IMR-90 (cell line): ENCODE measurements around the gene PRELP. TPM values are rescaled to one million over a fixed set of nuclear protein-coding genes. Genes with fewer than 3 reads are reported as not detected.

ENCODE experiments used
- ATAC-seq: fragments of 200-7000 bp; cut with Tn5 transposase; 2 replicates; pipeline ENCODE4 v1.9.1; 2020; ENCODE audit warnings: low read depth, mild to moderate bottlenecking, moderate library complexity
- BruUV-seq: library from RNA; stranded (reverse); fragments of 400-500 nt; replicated peaks from 2 replicates; lab custom pipeline; 2021; lab: Mats Ljungman, UMichigan
- CTCF ChIA-PET: fragments of 300-600 bp; formaldehyde crosslinking; extraction: SDS; loops from one replicate; lab custom pipeline; 2021; ENCODE audit warnings: antibody characterized with exemption; lab: Yijun Ruan, JAX
- POLR2A ChIA-PET: fragments of 300-600 bp; sonication (Branson Sonifier 250); formaldehyde crosslinking; loops from one replicate; lab custom pipeline; 2022; ENCODE audit warnings: antibody characterized with exemption; ENCODE audit not compliant: unreplicated experiment; lab: Charles Lee
- DNase-seq: peaks from one replicate; pipeline ENCODE4 v3.0.0; 2013
- H2AFZ ChIP-seq: replicated peaks from 2 replicates; pipeline ENCODE3; 2013; ENCODE audit warnings: low read length, mild to moderate bottlenecking; ENCODE audit not compliant: poor library complexity
- H2AK5ac ChIP-seq: 2 replicates; pipeline ENCODE4 v1.6.1; 2013; ENCODE audit warnings: low read depth, low read length, inconsistent platforms
- H2AK9ac ChIP-seq: replicated peaks from 2 replicates; pipeline ENCODE3; 2013; ENCODE audit warnings: mild to moderate bottlenecking, low read depth, low read length, moderate library complexity; ENCODE audit not compliant: poor library complexity
- H2BK120ac ChIP-seq: 2 replicates; pipeline ENCODE4 v1.6.1; 2013; ENCODE audit warnings: low read depth, low read length, inconsistent platforms
- H2BK15ac ChIP-seq: 3 replicates; pipeline ENCODE4 v1.6.1; 2013; ENCODE audit warnings: low read depth, low read length, inconsistent platforms
- H2BK20ac ChIP-seq: 2 replicates; pipeline ENCODE4 v1.6.1; 2013; ENCODE audit warnings: low read depth, mild to moderate bottlenecking, inconsistent platforms, low read length, moderate library complexity
- H2BK5ac ChIP-seq: 2 replicates; pipeline ENCODE4 v1.6.1; 2013; ENCODE audit warnings: mild to moderate bottlenecking, low read depth, low read length, inconsistent platforms; ENCODE audit not compliant: poor library complexity, severe bottlenecking
- H3K14ac ChIP-seq: replicated peaks from 2 replicates; pipeline ENCODE4 v1.6.1; 2013; ENCODE audit warnings: low read depth, low read length, inconsistent platforms
- H3K18ac ChIP-seq: 2 replicates; pipeline ENCODE4 v1.6.1; 2013; ENCODE audit warnings: low read depth, low read length, control low read depth
- H3K23ac ChIP-seq: 2 replicates; pipeline ENCODE4 v1.6.1; 2013; ENCODE audit warnings: low read depth, low read length, inconsistent platforms
- H3K27ac ChIP-seq: 2 replicates; pipeline ENCODE4 v1.5.1; 2013; ENCODE audit warnings: mild to moderate bottlenecking, control low read depth, low read length; ENCODE audit not compliant: insufficient read depth
- H3K27me3 ChIP-seq: 2 replicates; pipeline ENCODE4 v1.6.1; 2013; ENCODE audit warnings: low read length; ENCODE audit not compliant: control insufficient read depth, insufficient read depth
- H3K36me3 ChIP-seq: 2 replicates; pipeline ENCODE4 v1.6.1; 2013; ENCODE audit warnings: low read length, mixed read lengths; ENCODE audit not compliant: control insufficient read depth, insufficient read depth
- H3K4ac ChIP-seq: 2 replicates; pipeline ENCODE4 v1.6.1; 2013; ENCODE audit warnings: low read depth, low read length, inconsistent platforms
- H3K4me1 ChIP-seq: 2 replicates; pipeline ENCODE4 v1.6.1; 2013; ENCODE audit warnings: low read length, mixed read lengths; ENCODE audit not compliant: control insufficient read depth, insufficient read depth
- H3K4me2 ChIP-seq: 2 replicates; pipeline ENCODE4 v1.6.1; 2013; ENCODE audit warnings: low read depth, mild to moderate bottlenecking, control low read depth, low read length, moderate library complexity
- H3K4me3 ChIP-seq: 2 replicates; pipeline ENCODE4 v1.5.1; 2013; ENCODE audit warnings: low read depth, mild to moderate bottlenecking, control low read depth, low read length, moderate library complexity; ENCODE audit not compliant: insufficient read depth
- H3K56ac ChIP-seq: 2 replicates; pipeline ENCODE4 v1.6.1; 2013; ENCODE audit warnings: low read length, inconsistent platforms; ENCODE audit not compliant: insufficient read depth; ENCODE audit errors: extremely low read depth
- H3K79me1 ChIP-seq, 2 experiments: 2 replicates each; pipeline ENCODE4 v1.6.1; 2013; ENCODE audit warnings: low read length in 2 of 2, inconsistent platforms in 1 of 2, low read depth in 1 of 2
- H3K9ac ChIP-seq: 2 replicates; pipeline ENCODE4 v1.6.1; 2013; ENCODE audit warnings: low read depth, low read length, control low read depth
- H3K9me1 ChIP-seq: 2 replicates; pipeline ENCODE4 v1.6.1; 2013; ENCODE audit warnings: low read length, inconsistent platforms; ENCODE audit not compliant: insufficient read depth
- H3K9me3 ChIP-seq: 2 replicates; pipeline ENCODE4 v1.6.1; 2013; ENCODE audit warnings: low read length; ENCODE audit not compliant: control insufficient read depth, insufficient read depth
- H4K20me1 ChIP-seq: 2 replicates; pipeline ENCODE4 v1.6.1; 2013; ENCODE audit warnings: low read length, inconsistent platforms; ENCODE audit not compliant: insufficient read depth
- H4K5ac ChIP-seq: 2 replicates; pipeline ENCODE4 v1.6.1; 2013; ENCODE audit warnings: mild to moderate bottlenecking, low read depth, low read length, control low read depth
- H4K8ac ChIP-seq, 2 experiments: 2 replicates each; pipeline ENCODE4 v1.6.1; 2013; ENCODE audit warnings: low read depth in 2 of 2, low read length in 2 of 2, control low read depth in 1 of 2, inconsistent platforms in 1 of 2
- H4K91ac ChIP-seq: 2 replicates; pipeline ENCODE4 v1.6.1; 2013; ENCODE audit warnings: low read depth, low read length, inconsistent platforms; ENCODE audit not compliant: insufficient read depth
- BHLHE40 ChIP-seq: fragments of 150-350 bp; IDR thresholded peaks from 2 replicates; pipeline ENCODE4 v1.6.1; 2016; ENCODE audit warnings: mild to moderate bottlenecking, low read depth, low read length
- CEBPB ChIP-seq: IDR thresholded peaks from 2 replicates; pipeline ENCODE4 v1.6.1; 2012; ENCODE audit warnings: low read depth, low read length, improper control_type of control experiment
- CHD1 ChIP-seq: IDR thresholded peaks from 2 replicates; pipeline ENCODE4 v1.6.1; 2012; ENCODE audit warnings: low read depth, low read length, improper control_type of control experiment
- FOS ChIP-seq: fragments of 150-350 bp; IDR thresholded peaks from 2 replicates; pipeline ENCODE4 v1.6.1; 2016; ENCODE audit warnings: low read depth, low read length
- MAFK ChIP-seq: IDR thresholded peaks from 2 replicates; pipeline ENCODE4 v1.6.1; 2012; ENCODE audit warnings: low read depth, low read length, improper control_type of control experiment
- MAZ ChIP-seq: IDR thresholded peaks from 2 replicates; pipeline ENCODE4 v1.6.1; 2012; ENCODE audit warnings: low read depth, mild to moderate bottlenecking, low read length, improper control_type of control experiment, moderate library complexity, borderline replicate concordance
- MXI1 ChIP-seq: IDR thresholded peaks from 2 replicates; pipeline ENCODE4 v1.6.1; 2012; ENCODE audit warnings: low read depth, mild to moderate bottlenecking, low read length, moderate library complexity, borderline replicate concordance
- NFE2L2 ChIP-seq: fragments of 150-350 bp; IDR thresholded peaks from 2 replicates; pipeline ENCODE4 v1.6.1; 2016; ENCODE audit warnings: low read depth, mild to moderate bottlenecking, low read length
- POLR2A ChIP-seq: IDR thresholded peaks from 2 replicates; pipeline ENCODE4 v1.6.1; 2012; ENCODE audit warnings: mild to moderate bottlenecking, low read depth, low read length
- RAD21 ChIP-seq: IDR thresholded peaks from 2 replicates; pipeline ENCODE4 v1.6.1; 2012; ENCODE audit warnings: low read length, improper control_type of control experiment
- RCOR1 ChIP-seq: IDR thresholded peaks from 2 replicates; pipeline ENCODE4 v1.6.1; 2012; ENCODE audit warnings: mild to moderate bottlenecking, low read length, improper control_type of control experiment; ENCODE audit not compliant: insufficient replicate concordance
- RFX5 ChIP-seq: IDR thresholded peaks from 2 replicates; pipeline ENCODE4 v1.8.0; 2012; ENCODE audit warnings: low read depth, mild to moderate bottlenecking, low read length, moderate library complexity
- SMC3 ChIP-seq: fragments of 150-350 bp; IDR thresholded peaks from 2 replicates; pipeline ENCODE4 v1.6.1; 2016; ENCODE audit warnings: low read depth, mild to moderate bottlenecking, antibody characterized with exemption, low read length, moderate library complexity
- WGBS, 2 experiments: methylation state at CpG; one replicate each; pipeline versions ENCODE4 v1.1.5 to v1.1.7; 2013; ENCODE audit warnings: missing lambda C conversion rate in 2 of 2; ENCODE audit not compliant: insufficient read length in 1 of 2; ENCODE audit errors: extremely low coverage in 2 of 2; 5-methylcytosine and 5-hydroxymethylcytosine counted together
- dilution Hi-C: fragments of 300-500 bp; cut with HindIII; formaldehyde crosslinking; loops from one replicate; pipeline ENCODE4 v1.14.3; 2018; ENCODE audit warnings: low sequenced_read_pairs; ENCODE audit not compliant: unreplicated experiment
- in situ Hi-C: fragments of 300-500 bp; cut with MboI; formaldehyde crosslinking; loops from 3 replicates; pipeline ENCODE4 v1.14.3; 2019; ENCODE audit warnings: low sequenced_read_pairs, inconsistent platforms, mixed read lengths
- intact Hi-C: fragments of 100-400 bp; cut with micrococcal nuclease; formaldehyde crosslinking; loops from 2 replicates; pipeline ENCODE4 v1.10.0; 2022
- polyA plus RNA-seq, 3 experiments: library from polyadenylated mRNA; depleted of rRNA; stranded (reverse); fragments of >200 nt; gene quantifications; 2 replicates each; pipeline ENCODE4 v1.2.3, GENCODE V29; 2012; ENCODE audit warnings: low replicate concordance in 1 of 3
- total RNA-seq: library from RNA; depleted of rRNA; stranded (reverse); fragments of >200 nt; gene quantifications from 2 replicates; pipeline ENCODE4 v1.2.3, GENCODE V29; 2012
- TF ChIP-seq, protein P1 (sequence below): conservative IDR thresholded peaks from 2 replicates; pipeline ENCODE4 v1.5.1; 2012; ENCODE audit warnings: mild to moderate bottlenecking, low read depth, low read length, improper control_type of control experiment
- TF ChIP-seq, protein P2 (sequence below): fragments of 150-350 bp; IDR thresholded peaks from 2 replicates; pipeline ENCODE4 v1.6.1; 2016; ENCODE audit warnings: low read depth, mild to moderate bottlenecking, low read length, moderate library complexity, borderline replicate concordance
- TF ChIP-seq, protein P3 (sequence below): fragments of 150-350 bp; IDR thresholded peaks from 2 replicates; pipeline ENCODE4 v1.6.1; 2017; ENCODE audit warnings: mild to moderate bottlenecking, antibody characterized with exemption, low read length, low read depth

Gene PRELP
- total and polyA plus RNA-seq, 2 of the 4 experiments (the other 2 are of a cell fraction), result 0.56 TPM; not detected in 1

DNA sequence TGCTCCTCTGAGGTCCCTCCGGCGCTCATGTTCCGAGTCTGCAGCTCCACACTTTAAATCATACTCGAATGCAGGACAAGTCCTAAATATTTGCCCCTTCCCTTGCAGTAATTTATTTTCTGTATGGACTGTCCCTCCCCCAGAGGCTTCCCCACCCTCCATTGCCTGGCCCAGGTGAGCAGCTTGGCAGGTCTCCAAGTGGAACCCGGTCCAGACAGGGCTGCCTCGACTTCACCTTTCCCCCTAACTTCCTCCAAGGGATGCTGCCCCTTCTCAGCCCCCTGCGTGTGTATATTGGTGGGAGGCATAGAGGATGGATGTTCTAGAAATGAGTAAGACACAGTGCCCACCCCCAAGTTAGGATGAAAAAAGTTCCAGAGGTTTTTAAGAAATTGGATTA is 12.9 kb downstream of the PRELP start:
- no CpG with 5 or more reads among the region's 7 CpGs for WGBS, 2 experiments
- no peak overlapping the region for H3K27ac ChIP-seq
- H3K23ac ChIP-seq, result no peak overlapping the region
- DNase-seq, result no peak
- no peaks in the 10 kb centered on the region for H3K27me3 ChIP-seq
- H2AK9ac ChIP-seq, result no peak overlapping the region
- no peak overlapping the region for H3K4ac ChIP-seq
- H3K9me3 ChIP-seq, result no peaks in the 10 kb centered on the region
- H2BK120ac ChIP-seq, result no peak overlapping the region
- in situ Hi-C loops (loop anchor here (5.0 kb wide), 2 partner anchors 146 to 216 kb away; no protein-coding TSS in a partner anchor), intact Hi-C loops (loop anchor here (10.0 kb wide), 1 partner anchor 454 kb away; no protein-coding TSS in a partner anchor), dilution Hi-C loops (no loop called here)
- H4K91ac ChIP-seq, result no peak overlapping the region
- H3K79me1 ChIP-seq, result no peaks in the 10 kb centered on the region
- no peak overlapping the region for H3K9ac ChIP-seq
- no peak overlapping the region for H4K5ac ChIP-seq
- H3K9me1 ChIP-seq, result no peaks in the 10 kb centered on the region
- no peak overlapping the region for H2BK5ac ChIP-seq
- H3K4me2 ChIP-seq, result no peak overlapping the region
- ChIA-PET POLR2A (no interaction called here), CTCF (interaction anchor here (0.5 to 1.5 kb wide), 9 partner anchors 11 to 221 kb away, joined by 3 to 12 read pairs (median 4); no protein-coding TSS in a partner anchor)
- H3K14ac ChIP-seq, result no peak overlapping the region
- H2AFZ ChIP-seq, result no peak overlapping the region
- TF ChIP-seq MAZ (no peak), SMC3 (no peak), RFX5 (no peak), MXI1 (no peak), MAFK (no peak), POLR2A (no peak), RCOR1 (no peak), FOS (no peak), CHD1 (no peak), RAD21 (no peak), BHLHE40 (no peak), NFE2L2 (no peak), CEBPB (no peak)
- TF ChIP-seq, protein P1, sequence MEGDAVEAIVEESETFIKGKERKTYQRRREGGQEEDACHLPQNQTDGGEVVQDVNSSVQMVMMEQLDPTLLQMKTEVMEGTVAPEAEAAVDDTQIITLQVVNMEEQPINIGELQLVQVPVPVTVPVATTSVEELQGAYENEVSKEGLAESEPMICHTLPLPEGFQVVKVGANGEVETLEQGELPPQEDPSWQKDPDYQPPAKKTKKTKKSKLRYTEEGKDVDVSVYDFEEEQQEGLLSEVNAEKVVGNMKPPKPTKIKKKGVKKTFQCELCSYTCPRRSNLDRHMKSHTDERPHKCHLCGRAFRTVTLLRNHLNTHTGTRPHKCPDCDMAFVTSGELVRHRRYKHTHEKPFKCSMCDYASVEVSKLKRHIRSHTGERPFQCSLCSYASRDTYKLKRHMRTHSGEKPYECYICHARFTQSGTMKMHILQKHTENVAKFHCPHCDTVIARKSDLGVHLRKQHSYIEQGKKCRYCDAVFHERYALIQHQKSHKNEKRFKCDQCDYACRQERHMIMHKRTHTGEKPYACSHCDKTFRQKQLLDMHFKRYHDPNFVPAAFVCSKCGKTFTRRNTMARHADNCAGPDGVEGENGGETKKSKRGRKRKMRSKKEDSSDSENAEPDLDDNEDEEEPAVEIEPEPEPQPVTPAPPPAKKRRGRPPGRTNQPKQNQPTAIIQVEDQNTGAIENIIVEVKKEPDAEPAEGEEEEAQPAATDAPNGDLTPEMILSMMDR, result no peak
- TF ChIP-seq, protein P2, sequence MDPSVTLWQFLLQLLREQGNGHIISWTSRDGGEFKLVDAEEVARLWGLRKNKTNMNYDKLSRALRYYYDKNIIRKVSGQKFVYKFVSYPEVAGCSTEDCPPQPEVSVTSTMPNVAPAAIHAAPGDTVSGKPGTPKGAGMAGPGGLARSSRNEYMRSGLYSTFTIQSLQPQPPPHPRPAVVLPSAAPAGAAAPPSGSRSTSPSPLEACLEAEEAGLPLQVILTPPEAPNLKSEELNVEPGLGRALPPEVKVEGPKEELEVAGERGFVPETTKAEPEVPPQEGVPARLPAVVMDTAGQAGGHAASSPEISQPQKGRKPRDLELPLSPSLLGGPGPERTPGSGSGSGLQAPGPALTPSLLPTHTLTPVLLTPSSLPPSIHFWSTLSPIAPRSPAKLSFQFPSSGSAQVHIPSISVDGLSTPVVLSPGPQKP, result no peak
- TF ChIP-seq, protein P3, sequence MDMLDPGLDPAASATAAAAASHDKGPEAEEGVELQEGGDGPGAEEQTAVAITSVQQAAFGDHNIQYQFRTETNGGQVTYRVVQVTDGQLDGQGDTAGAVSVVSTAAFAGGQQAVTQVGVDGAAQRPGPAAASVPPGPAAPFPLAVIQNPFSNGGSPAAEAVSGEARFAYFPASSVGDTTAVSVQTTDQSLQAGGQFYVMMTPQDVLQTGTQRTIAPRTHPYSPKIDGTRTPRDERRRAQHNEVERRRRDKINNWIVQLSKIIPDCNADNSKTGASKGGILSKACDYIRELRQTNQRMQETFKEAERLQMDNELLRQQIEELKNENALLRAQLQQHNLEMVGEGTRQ, result no peak
- no peak overlapping the region for H2AK5ac ChIP-seq
- no peak overlapping the region for H2BK15ac ChIP-seq
- no peaks in the 10 kb centered on the region for H3K36me3 ChIP-seq
- no peaks in the 10 kb centered on the region for H4K20me1 ChIP-seq
- H3K56ac ChIP-seq, result no peak overlapping the region
- H3K18ac ChIP-seq, result no peak overlapping the region
- BruUV-seq, result no TSS peak
- no peak overlapping the region for H3K4me3 ChIP-seq
- no peak overlapping the region for H2BK20ac ChIP-seq
- ATAC-seq, result no peak
- no peak overlapping the region for H4K8ac ChIP-seq
- H3K4me1 ChIP-seq, result peaks cover 3% of the 10 kb centered on the region; the same call in 1 of the 2 replicates
